ENCODE data around the gene C9orf85.

Gene C9orf85

DNA sequence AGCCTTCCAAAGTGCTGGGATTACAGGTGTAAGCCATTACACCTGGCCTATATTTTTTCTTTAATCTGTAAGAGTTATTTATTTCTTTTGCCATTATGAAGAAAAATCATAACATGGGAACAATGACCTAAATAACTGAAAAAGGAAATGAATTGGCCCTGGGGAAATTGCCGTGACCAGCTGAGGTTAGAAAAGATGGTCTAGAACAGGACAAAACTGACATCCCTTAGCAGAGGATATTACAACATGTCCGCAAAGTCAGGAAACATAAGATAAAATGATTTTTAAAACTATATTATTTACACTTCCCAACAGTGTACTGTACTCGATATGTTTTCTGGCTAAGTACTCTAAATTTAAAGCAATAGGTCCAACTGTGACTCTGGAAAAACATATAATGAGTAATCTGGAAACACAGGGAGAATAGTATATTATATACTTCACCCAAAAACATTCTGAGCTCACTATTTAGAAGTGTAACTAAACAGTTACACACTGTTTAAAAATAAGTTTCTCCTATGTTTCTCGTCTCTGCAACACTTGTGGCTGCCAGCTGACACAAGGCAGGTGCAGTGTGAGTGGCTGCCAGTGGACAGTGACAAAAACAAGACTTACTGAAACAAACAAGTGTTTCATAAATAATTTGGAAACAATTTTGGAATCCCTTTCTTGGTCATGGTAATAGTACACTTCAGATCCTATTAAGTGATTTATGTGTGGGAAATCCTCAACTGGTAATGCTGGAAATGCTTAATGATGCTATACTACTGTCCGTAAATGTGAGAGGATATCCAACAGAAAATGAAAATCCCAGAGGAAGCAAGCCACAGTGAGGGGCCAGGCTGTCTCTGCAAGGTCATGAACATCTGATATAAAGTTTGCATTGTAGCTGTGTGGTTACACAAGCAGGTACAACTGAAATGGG is 69.1 kb downstream of the C9orf85 start:
- no peak overlapping the region for H3K4me3 ChIP-seq (ENCODE audit: low read depth, low read length)
- H3K36me3 ChIP-seq (ENCODE audit: control insufficient read depth, insufficient read depth, low read length) = no peaks in the 10 kb centered on the region
- H3K4me1 ChIP-seq = no peaks in the 10 kb centered on the region
- no peak overlapping the region for H3K27ac ChIP-seq
- H3K9ac ChIP-seq = no peak overlapping the region
- no peak overlapping the region for H3K4me2 ChIP-seq (ENCODE audit: low read length)
- H3K79me2 ChIP-seq = no peaks in the 10 kb centered on the region
- H3K27me3 ChIP-seq (ENCODE audit: control insufficient read depth, insufficient read depth, low read length) = no peaks in the 10 kb centered on the region
- TF ChIP-seq, protein P1, sequence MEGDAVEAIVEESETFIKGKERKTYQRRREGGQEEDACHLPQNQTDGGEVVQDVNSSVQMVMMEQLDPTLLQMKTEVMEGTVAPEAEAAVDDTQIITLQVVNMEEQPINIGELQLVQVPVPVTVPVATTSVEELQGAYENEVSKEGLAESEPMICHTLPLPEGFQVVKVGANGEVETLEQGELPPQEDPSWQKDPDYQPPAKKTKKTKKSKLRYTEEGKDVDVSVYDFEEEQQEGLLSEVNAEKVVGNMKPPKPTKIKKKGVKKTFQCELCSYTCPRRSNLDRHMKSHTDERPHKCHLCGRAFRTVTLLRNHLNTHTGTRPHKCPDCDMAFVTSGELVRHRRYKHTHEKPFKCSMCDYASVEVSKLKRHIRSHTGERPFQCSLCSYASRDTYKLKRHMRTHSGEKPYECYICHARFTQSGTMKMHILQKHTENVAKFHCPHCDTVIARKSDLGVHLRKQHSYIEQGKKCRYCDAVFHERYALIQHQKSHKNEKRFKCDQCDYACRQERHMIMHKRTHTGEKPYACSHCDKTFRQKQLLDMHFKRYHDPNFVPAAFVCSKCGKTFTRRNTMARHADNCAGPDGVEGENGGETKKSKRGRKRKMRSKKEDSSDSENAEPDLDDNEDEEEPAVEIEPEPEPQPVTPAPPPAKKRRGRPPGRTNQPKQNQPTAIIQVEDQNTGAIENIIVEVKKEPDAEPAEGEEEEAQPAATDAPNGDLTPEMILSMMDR (IDR thresholded peaks at IDR 0.05) = no peak
- no peaks in the 10 kb centered on the region for H3K9me3 ChIP-seq (ENCODE audit: control insufficient read depth, low read length)
- H2AFZ ChIP-seq = no peak overlapping the region

DNA sequence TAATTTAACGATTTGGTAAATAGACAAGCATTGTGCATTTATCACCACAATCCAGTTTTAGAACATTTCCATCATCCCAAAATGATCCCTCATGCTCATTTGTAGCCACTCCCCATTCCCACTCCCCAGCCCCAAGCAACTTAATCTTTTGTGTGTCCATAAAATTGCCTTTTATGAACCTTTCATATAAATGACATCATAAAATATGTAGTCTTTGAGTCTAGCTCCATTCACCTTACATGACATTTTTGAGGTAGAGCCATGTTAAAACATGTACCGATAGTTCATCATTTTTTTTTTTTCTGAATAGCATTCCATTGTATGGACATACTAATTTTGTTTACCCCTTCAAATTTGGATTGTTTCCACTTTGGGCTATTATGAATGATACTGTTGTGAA is 70.5 kb downstream of the C9orf85 start:
- Histone ChIP-seq H3K27ac (no peak overlapping the region), H3K4me3 (ENCODE audit: low read depth, low read length) (no peak overlapping the region), H3K27me3 (ENCODE audit: control insufficient read depth, insufficient read depth, low read length) (no peaks in the 10 kb centered on the region), H3K36me3 (ENCODE audit: control insufficient read depth, insufficient read depth, low read length) (no peaks in the 10 kb centered on the region), H3K4me2 (ENCODE audit: low read length) (no peak overlapping the region), H3K9me3 (ENCODE audit: control insufficient read depth, low read length) (no peaks in the 10 kb centered on the region), H3K9ac (no peak overlapping the region), H3K4me1 (peaks cover 2% of the 10 kb centered on the region), H2AFZ (no peak overlapping the region), H3K79me2 (no peaks in the 10 kb centered on the region)
- TF ChIP-seq, protein P1 (IDR thresholded peaks at IDR 0.05) = no peak

DNA sequence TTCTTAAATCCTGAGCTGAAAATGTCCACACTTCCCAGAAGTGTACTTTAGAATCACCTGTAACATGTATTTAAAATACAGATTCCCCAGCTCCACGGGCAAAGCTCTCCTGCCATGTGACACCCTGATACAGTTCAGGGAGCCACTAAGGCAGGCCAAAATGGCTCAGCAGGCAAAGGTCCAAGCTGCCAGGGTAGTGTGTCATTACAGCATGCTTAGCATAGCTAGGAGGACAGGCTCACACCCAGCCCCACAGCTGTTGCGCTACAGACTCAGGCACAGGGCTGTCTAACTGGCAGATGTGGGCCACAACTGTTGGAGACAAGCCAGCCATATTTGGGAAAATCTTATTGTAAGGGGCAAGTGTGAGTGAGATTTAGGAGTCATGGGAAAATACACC is 73.0 kb downstream of the C9orf85 start:
- Histone ChIP-seq H2AFZ (no peak overlapping the region), H3K27me3 (ENCODE audit: control insufficient read depth, insufficient read depth, low read length) (no peaks in the 10 kb centered on the region), H3K4me1 (peaks cover 2% of the 10 kb centered on the region), H3K9me3 (ENCODE audit: control insufficient read depth, low read length) (no peaks in the 10 kb centered on the region), H3K36me3 (ENCODE audit: control insufficient read depth, insufficient read depth, low read length) (no peaks in the 10 kb centered on the region), H3K4me3 (ENCODE audit: low read depth, low read length) (no peak overlapping the region), H3K79me2 (no peaks in the 10 kb centered on the region), H3K4me2 (ENCODE audit: low read length) (no peak overlapping the region), H3K27ac (no peak overlapping the region), H3K9ac (no peak overlapping the region)
- TF ChIP-seq, protein P1 (IDR thresholded peaks at IDR 0.05) = no peak

DNA sequence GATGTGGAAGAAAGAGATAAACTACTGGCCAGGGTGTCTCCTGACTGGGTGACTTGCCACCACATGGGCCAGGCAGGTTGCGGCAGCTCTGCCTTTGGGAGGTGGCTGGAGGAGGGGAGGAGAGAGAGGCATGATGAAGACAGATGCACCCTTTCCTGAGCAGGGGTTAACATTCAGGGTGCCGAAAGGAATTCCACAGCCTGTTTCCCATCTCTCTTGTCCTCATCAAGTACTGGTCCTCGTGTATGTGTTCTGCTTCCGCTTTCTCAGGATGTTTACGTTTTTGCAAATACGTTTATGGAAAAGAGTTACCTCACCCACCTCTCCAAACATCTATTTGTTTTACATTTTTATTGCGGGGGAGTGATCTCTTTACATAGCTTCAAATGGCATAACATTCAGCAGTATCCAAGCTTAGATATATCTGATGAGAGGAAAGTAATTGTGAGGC is 73.4 kb downstream of the C9orf85 start:
- no peak overlapping the region for H3K9ac ChIP-seq
- no peak overlapping the region for H3K27ac ChIP-seq
- H3K4me2 ChIP-seq (ENCODE audit: low read length) = no peak overlapping the region
- H3K36me3 ChIP-seq (ENCODE audit: control insufficient read depth, insufficient read depth, low read length) = no peaks in the 10 kb centered on the region
- no peaks in the 10 kb centered on the region for H3K9me3 ChIP-seq (ENCODE audit: control insufficient read depth, low read length)
- H3K79me2 ChIP-seq = no peaks in the 10 kb centered on the region
- no peaks in the 10 kb centered on the region for H3K27me3 ChIP-seq (ENCODE audit: control insufficient read depth, insufficient read depth, low read length)
- H3K4me3 ChIP-seq (ENCODE audit: low read depth, low read length) = no peak overlapping the region
- no peak overlapping the region for H2AFZ ChIP-seq
- peaks cover 2% of the 10 kb centered on the region for H3K4me1 ChIP-seq
- TF ChIP-seq, protein P1 (IDR thresholded peaks at IDR 0.05) = no peak

All from parathyroid adenoma (tissue), 2 donors.